ENCODE results near the gene SF3B4. TPM values are rescaled to one million over a fixed set of nuclear protein-coding genes. Genes with fewer than 3 reads are reported as not detected.

The SF3B4 gene
- total RNA-seq, 6 donors from 2014 or later = 9.4 to 49.1 (median 15.2) TPM

GRCh38 chr1:149906570-149907075 is 21.0 kb downstream of the SF3B4 start:
- no peak overlapping the region for H3K4me3 ChIP-seq
- no peak overlapping the region for H3K27ac ChIP-seq
- no peak for DNase-seq
- no peaks in the 10 kb centered on the region for H3K9me3 ChIP-seq
- TF ChIP-seq EP300 (IDR thresholded peaks at IDR 0.05) (no peak), POLR2AphosphoS5 (IDR thresholded peaks at IDR 0.05) (no peak), POLR2A (IDR thresholded peaks at IDR 0.05) (no peak), CTCF (IDR thresholded peaks at IDR 0.05) (no peak)
- no peaks in the 10 kb centered on the region for H3K36me3 ChIP-seq
- no peaks in the 10 kb centered on the region for H3K4me1 ChIP-seq
- no peak for ATAC-seq (ENCODE audit: low FRiP score in 2 of 2)
- 77 to 84% methylated on average over 10 of the region's 10 CpGs for WGBS, 2 donors
- no peaks in the 10 kb centered on the region for H3K27me3 ChIP-seq

GRCh38 chr1:149903836-149904491 is 23.6 kb downstream of the SF3B4 start:
- ATAC-seq (ENCODE audit: low FRiP score in 2 of 2) (no peak), DNase-seq (no peak)
- Histone ChIP-seq H3K27ac (no peak overlapping the region), H3K4me1 (peaks cover 5 to 12% (median 10%) of the 10 kb centered on the region in 4 donors), H3K27me3 (no peaks in the 10 kb centered on the region), H3K4me3 (no peak overlapping the region), H3K36me3 (no peaks in the 10 kb centered on the region), H3K9me3 (no peaks in the 10 kb centered on the region)
- TF ChIP-seq POLR2AphosphoS5 (IDR thresholded peaks at IDR 0.05) (no peak), EP300 (IDR thresholded peaks at IDR 0.05) (no peak), CTCF (IDR thresholded peaks at IDR 0.05) (no peak), POLR2A (IDR thresholded peaks at IDR 0.05) (no peak)
- 89 to 100% methylated on average over 4 to 5 of the region's 5 CpGs for WGBS, 2 donors

GRCh38 chr1:149899460-149900284 is 27.9 kb downstream of the SF3B4 start, which contains the start of gene BOLA1:
Gene BOLA1, plus strand, starts transcription at chr1:149899568. Its CDS starts 492 bp downstream, at chr1:149900060.
- H3K9me3 ChIP-seq = no peaks in the 10 kb centered on the region
- peaks cover 5 to 12% (median 10%) of the 10 kb centered on the region in 4 donors for H3K4me1 ChIP-seq
- peak within 1 kb of the TSS; percentile 35 to 64 (median 55) for H3K4me3 ChIP-seq
- peak within 1 kb of the TSS; percentile 86 to 91 (median 88) for H3K27ac ChIP-seq
- H3K27me3 ChIP-seq = no peaks in the 10 kb centered on the region
- no peaks in the 10 kb centered on the region for H3K36me3 ChIP-seq
- TF ChIP-seq CTCF (IDR thresholded peaks at IDR 0.05) (peak in 1 of 6 experiments; percentile 10), POLR2A (IDR thresholded peaks at IDR 0.05) (peak in 3 of 4 donors; percentile 78 to 86 (median 84)), EP300 (IDR thresholded peaks at IDR 0.05) (no peak), POLR2AphosphoS5 (IDR thresholded peaks at IDR 0.05) (peak; percentile 83 to 95)
- ATAC-seq (ENCODE audit: low FRiP score in 2 of 2) (peak; percentile 97 to 100), DNase-seq (peak; percentile 89 to 96)
- WGBS, 2 donors = 0 to 8% methylated on average over 1 to 52 of the region's 65 CpGs

- H3K9me3 ChIP-seq = no peaks in the 10 kb centered on the region
Observed at GRCh38 chr1:149896575-149896974, 31.0 kb downstream of the SF3B4 start.

More at GRCh38 chr1:149896575-149896974, 31.0 kb downstream of the SF3B4 start:
- H3K4me1 ChIP-seq = peaks cover 5 to 12% (median 10%) of the 10 kb centered on the region in 4 donors
- no peaks in the 10 kb centered on the region for H3K36me3 ChIP-seq
- WGBS, 2 donors = 94 to 98% methylated on average over 4 of the region's 4 CpGs
- H3K27me3 ChIP-seq = no peaks in the 10 kb centered on the region
- ATAC-seq (ENCODE audit: low FRiP score in 2 of 2) (no peak), DNase-seq (no peak)
- no peak overlapping the region for H3K27ac ChIP-seq
- no peak overlapping the region for H3K4me3 ChIP-seq
- TF ChIP-seq POLR2A (IDR thresholded peaks at IDR 0.05) (no peak), CTCF (IDR thresholded peaks at IDR 0.05) (no peak), EP300 (IDR thresholded peaks at IDR 0.05) (no peak), POLR2AphosphoS5 (IDR thresholded peaks at IDR 0.05) (no peak)

All from upper lobe of left lung (tissue), 6 donors.